Activated CD4-positive, alpha-beta memory T cell treated with anti-CD3 and anti-CD28 coated beads for 36 hours (primary cell): Measurements from ENCODE around the gene GAREM2. TPM values are rescaled to one million over a fixed set of nuclear protein-coding genes. Genes with fewer than 3 reads are reported as not detected.

Source experiments
- CTCF ChIA-PET: fragments of 350-600 bp; sonication (Branson Sonifier 250); formaldehyde crosslinking; loops from one replicate; lab custom pipeline; 2021; ENCODE audit warnings: antibody characterized with exemption, inconsistent platforms; lab: Charles Lee
- POLR2A ChIA-PET: fragments of 350-600 bp; sonication (Branson Sonifier 250); formaldehyde crosslinking; loops from one replicate; lab custom pipeline; 2021; ENCODE audit warnings: antibody characterized with exemption; lab: Charles Lee
- DNase-seq: peaks from one replicate; pipeline ENCODE4 v3.0.0-alpha.2; 2020
- H3K27ac Mint-ChIP-seq: one replicate; pipeline ENCODE4 v1.8.0; 2021; ENCODE audit warnings: mixed read lengths
- H3K27me3 Mint-ChIP-seq: one replicate; pipeline ENCODE4 v1.8.0; 2021; ENCODE audit warnings: mixed read lengths
- H3K36me3 Mint-ChIP-seq: one replicate; pipeline ENCODE4 v1.8.0; 2021; ENCODE audit warnings: mixed read lengths
- H3K4me1 Mint-ChIP-seq: one replicate; pipeline ENCODE4 v1.8.0; 2021; ENCODE audit warnings: low read depth, mixed read lengths
- H3K4me3 Mint-ChIP-seq: one replicate; pipeline ENCODE4 v1.8.0; 2021; ENCODE audit warnings: mild to moderate bottlenecking, mixed read lengths
- H3K9me3 Mint-ChIP-seq: one replicate; pipeline ENCODE4 v1.8.0; 2021; ENCODE audit warnings: mixed read lengths
- intact Hi-C: fragments of 100-400 bp; cut with micrococcal nuclease; formaldehyde crosslinking; loops from one replicate; pipeline ENCODE4 v1.15.1; 2023
- total RNA-seq, 2 experiments: library from RNA; stranded (reverse); gene quantifications; one replicate each; pipeline ENCODE4 v1.2.3, GENCODE V29; 2021

GAREM2 gene
- total RNA-seq, 2 experiments from 2014 or later, result 1.4 to 2.8 TPM

DNA sequence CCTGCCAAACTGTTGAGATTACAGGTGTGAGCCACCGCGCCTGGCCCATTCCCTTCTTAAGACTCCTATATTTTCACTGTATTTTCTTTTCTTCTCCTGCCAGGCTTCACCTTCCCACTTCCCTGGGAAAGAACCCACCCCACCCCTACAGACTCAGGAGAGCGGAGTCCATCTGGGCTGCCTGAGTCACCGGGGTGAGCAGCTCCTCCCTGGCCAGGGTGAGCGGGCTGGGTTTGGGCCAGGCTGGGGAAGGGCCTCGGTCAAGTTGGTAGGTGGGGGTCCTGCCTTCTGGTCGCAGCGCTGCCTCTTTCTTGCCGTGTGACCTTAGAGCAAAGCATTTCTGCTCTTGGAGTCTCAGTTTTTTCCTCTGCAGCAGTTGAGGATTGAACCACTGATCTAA lies 2.1 kb upstream of the GAREM2 start:
- Mint-ChIP-seq H3K27me3 (peaks cover 21% of the 10 kb centered on the region), H3K4me3 (no peak overlapping the region), H3K4me1 (peaks cover 7% of the 10 kb centered on the region), H3K9me3 (no peaks in the 10 kb centered on the region), H3K27ac (no peak overlapping the region), H3K36me3 (peaks cover 1% of the 10 kb centered on the region)
- no peak for DNase-seq
- CTCF ChIA-PET, result interaction anchor here (1.0 kb wide), 1 partner anchor 13 kb away, joined by 4 read pairs; no protein-coding TSS in a partner anchor
- POLR2A ChIA-PET, result no interaction called here
- intact Hi-C loops, result loop anchor here (5.0 kb wide), 1 partner anchor 297 kb away; no protein-coding TSS in a partner anchor

DNA sequence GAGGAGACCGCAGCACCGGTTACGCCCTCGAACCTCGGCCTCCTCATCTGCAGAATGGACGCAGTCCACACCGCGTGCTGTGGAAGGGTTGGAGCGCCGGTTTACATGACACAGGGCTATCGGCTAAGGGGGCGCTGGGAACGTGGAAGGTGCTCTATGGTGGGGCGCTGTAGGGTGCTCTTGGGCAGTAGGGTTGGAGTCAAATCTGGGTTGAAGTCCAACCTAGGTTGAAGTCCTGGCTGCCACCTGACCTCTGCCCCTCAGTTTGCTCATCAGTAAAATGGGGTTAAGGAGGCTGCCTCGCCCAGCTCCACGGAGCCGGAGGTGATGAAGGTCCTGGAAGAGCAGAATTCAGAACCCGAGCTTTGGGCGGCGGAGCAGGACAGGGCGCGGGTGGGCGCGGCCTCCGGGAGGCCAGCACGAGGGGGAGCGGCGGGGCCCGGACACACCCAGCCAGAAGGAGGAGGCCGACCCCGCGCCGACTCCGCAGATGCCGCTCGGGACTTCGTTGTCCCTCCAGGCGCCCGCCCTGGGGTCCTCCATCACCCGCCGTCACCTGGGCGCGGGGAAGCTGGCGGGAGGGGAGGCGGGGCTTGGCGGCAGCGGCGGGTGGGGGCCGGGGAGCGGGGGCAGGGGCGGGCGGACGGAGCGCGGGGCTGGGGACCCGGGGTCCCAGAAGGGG lies 558 bp upstream of the GAREM2 start:
- Mint-ChIP-seq H3K4me3 (peak overlapping the region; percentile 75), H3K36me3 (peaks cover 1% of the 10 kb centered on the region), H3K27ac (no peak overlapping the region), H3K9me3 (no peaks in the 10 kb centered on the region), H3K4me1 (peaks cover 7% of the 10 kb centered on the region), H3K27me3 (peaks cover 24% of the 10 kb centered on the region)
- CTCF ChIA-PET, result interaction anchor here (0.7 to 1.5 kb wide), 2 partner anchors 12 to 182 kb away, joined by 3 to 4 read pairs; no protein-coding TSS in a partner anchor
- intact Hi-C loops, result loop anchor here (5.0 kb wide), 1 partner anchor 295 kb away; no protein-coding TSS in a partner anchor
- POLR2A ChIA-PET, result interaction anchor here (1.0 kb wide), 2 partner anchors 11 to 72 kb away, joined by 3 to 5 read pairs; partner anchors contain the start of genes HADHA and HADHB
- DNase-seq, result no peak

DNA sequence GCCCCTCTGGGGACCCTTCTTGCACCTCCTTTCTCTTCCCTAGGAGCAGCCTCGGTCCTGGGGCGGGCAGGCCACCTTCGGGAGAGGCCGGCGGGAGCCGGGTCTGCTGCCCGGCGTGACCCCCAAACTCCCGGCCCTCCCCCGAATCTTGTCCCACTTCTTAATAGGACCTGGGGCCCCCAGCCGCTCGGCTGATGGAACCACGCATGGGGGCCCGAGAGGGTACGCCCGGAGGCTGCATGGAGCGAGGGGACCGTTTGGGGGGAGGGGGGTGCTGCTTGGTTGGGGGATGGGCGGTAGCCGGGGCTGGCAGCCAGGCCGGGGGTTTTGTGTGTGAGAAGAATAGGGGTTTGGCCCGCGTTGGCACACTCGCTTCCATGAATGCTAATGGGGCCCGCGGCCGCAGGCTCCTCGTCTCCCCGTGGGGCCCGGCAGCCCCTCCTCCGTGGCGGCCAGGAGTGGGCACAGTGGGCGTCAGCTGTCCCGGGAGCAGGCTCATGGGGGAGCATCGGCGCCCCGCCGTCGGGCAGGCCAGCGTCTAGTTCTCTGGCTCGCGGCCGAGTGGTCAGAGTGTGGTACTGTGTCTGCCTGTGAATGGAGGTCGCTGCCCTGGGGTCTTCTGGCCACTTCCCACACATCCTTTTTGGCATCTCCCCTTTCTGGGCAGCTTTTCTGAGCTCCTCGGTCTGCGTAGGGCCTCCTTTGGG lies 1.0 kb downstream of the GAREM2 start:
- H3K9me3 Mint-ChIP-seq, result no peaks in the 10 kb centered on the region
- peaks cover 7% of the 10 kb centered on the region for H3K4me1 Mint-ChIP-seq
- ChIA-PET CTCF (interaction anchor here (1.5 to 2.9 kb wide), 2 partner anchors 11 kb away, joined by 4 to 22 read pairs; no protein-coding TSS in a partner anchor), POLR2A (no interaction called here)
- no peak for DNase-seq
- intact Hi-C loops, result loop anchor here (5.0 kb wide), 1 partner anchor 293 kb away; no protein-coding TSS in a partner anchor
- H3K27me3 Mint-ChIP-seq, result peaks cover 27% of the 10 kb centered on the region
- H3K4me3 Mint-ChIP-seq, result peak overlapping the region; percentile 37
- peaks cover 1% of the 10 kb centered on the region for H3K36me3 Mint-ChIP-seq
- H3K27ac Mint-ChIP-seq, result no peak overlapping the region

DNA sequence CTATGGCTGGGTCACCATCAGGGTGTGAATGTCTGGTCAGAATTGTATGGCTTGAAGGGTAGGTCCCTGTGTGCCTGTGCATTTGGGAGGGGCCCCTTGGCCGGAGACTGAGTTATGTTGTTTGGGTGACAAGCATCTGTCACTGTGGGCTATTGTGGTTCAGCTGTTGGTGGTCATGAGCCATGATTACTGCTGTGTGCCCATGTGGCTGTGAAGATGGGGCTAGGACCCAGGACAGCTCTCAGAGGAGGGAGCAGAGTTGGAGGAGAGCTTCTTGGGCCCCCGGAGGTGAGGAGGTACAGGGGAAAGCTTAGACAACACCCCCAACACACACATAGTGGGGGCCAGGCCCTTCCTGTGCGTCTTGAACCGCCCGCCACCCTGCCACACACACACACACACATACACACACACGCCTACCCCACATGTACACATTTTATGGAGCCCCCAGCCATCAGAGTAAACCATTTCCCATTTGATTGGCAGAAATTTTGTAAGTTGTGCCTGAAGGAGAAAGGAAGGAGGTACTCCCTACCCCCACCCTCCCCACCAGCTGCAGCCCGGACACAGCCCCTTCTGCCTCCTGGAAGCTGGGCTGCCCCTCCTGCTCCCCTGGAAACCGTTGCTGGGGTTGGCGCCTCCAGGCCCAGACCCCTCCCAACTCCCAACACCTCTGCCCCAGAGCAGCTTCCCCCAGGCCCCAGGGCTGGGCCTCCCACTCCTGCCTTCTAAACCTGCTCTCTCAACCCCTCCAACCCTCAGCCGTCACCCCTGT lies 2.0 kb downstream of the GAREM2 start:
- CTCF ChIA-PET, result interaction anchor here (2.9 kb wide), 1 partner anchor 11 kb away, joined by 22 read pairs; no protein-coding TSS in a partner anchor
- no peaks in the 10 kb centered on the region for H3K9me3 Mint-ChIP-seq
- peaks cover 12% of the 10 kb centered on the region for H3K4me1 Mint-ChIP-seq
- POLR2A ChIA-PET, result no interaction called here
- peaks cover 32% of the 10 kb centered on the region for H3K27me3 Mint-ChIP-seq
- peaks cover 1% of the 10 kb centered on the region for H3K36me3 Mint-ChIP-seq
- H3K4me3 Mint-ChIP-seq, result no peak overlapping the region
- no peak for DNase-seq
- no peak overlapping the region for H3K27ac Mint-ChIP-seq
- intact Hi-C loops, result loop anchor here (5.0 kb wide), 1 partner anchor 292 kb away; no protein-coding TSS in a partner anchor

- H3K36me3 Mint-ChIP-seq, result peaks cover 1% of the 10 kb centered on the region
- intact Hi-C loops, result no loop called here
- DNase-seq, result no peak
- H3K9me3 Mint-ChIP-seq, result no peaks in the 10 kb centered on the region
- peaks cover 37% of the 10 kb centered on the region for H3K27me3 Mint-ChIP-seq
- ChIA-PET CTCF (interaction anchor here (2.9 kb wide), 1 partner anchor 10 kb away, joined by 22 read pairs; no protein-coding TSS in a partner anchor), POLR2A (no interaction called here)
- no peak overlapping the region for H3K27ac Mint-ChIP-seq
- H3K4me3 Mint-ChIP-seq, result no peak overlapping the region
- peaks cover 12% of the 10 kb centered on the region for H3K4me1 Mint-ChIP-seq
Measured at GRCh38 chr2:26175466-26176278, 2.8 kb downstream of the GAREM2 start.

GRCh38 chr2:26176279-26176615 lies 3.4 kb downstream of the GAREM2 start:
- H3K27me3 Mint-ChIP-seq, result peaks cover 41% of the 10 kb centered on the region
- no peak overlapping the region for H3K27ac Mint-ChIP-seq
- intact Hi-C loops, result no loop called here
- CTCF ChIA-PET, result interaction anchor here (2.9 kb wide), 1 partner anchor 9 kb away, joined by 22 read pairs; no protein-coding TSS in a partner anchor
- H3K4me3 Mint-ChIP-seq, result no peak overlapping the region
- H3K9me3 Mint-ChIP-seq, result no peaks in the 10 kb centered on the region
- no peak for DNase-seq
- H3K36me3 Mint-ChIP-seq, result peaks cover 1% of the 10 kb centered on the region
- POLR2A ChIA-PET, result no interaction called here
- peaks cover 12% of the 10 kb centered on the region for H3K4me1 Mint-ChIP-seq

DNA sequence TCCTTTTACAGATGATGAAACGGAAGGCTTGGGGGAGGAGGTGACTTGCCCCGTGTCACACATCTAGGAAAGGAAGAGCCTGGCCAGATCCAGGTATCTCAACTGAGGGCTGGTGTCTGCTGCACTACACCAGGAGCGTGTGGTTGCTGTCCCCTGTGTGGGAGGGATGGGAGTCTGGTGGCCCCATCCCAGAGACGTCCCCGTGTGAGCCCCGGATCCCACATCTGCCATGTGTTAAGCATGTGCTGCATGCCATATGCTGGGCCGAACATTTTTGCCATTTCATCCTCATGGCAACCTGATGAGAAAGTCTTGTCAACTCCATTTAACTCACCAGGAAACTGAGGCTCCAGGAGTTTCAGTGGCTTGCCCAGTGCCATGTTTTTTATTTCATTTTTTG lies 4.2 kb downstream of the GAREM2 start:
- H3K27ac Mint-ChIP-seq, result no peak overlapping the region
- H3K27me3 Mint-ChIP-seq, result peaks cover 34% of the 10 kb centered on the region
- no peaks in the 10 kb centered on the region for H3K36me3 Mint-ChIP-seq

DNA sequence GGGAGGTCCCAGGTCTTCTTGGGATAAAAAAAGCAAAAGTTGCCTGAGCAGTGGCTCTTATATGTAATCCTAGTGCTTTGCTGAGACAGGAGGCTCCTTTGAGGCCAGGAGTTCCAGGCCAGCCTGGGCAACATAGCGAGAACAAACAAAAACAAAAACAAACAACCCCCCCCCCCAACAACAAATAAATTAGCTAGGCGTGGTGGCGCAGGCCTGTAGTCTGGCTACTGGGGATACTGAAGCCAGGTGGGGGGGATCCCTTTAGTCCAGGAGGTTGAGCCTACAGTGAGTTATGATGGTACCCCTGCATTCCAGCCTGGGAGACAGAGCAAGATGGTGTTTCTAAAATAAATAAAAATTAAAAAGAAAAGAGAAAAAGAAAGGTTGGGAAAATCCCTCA lies 5.4 kb downstream of the GAREM2 start:
- no peak for DNase-seq
- Mint-ChIP-seq H3K36me3 (no peaks in the 10 kb centered on the region), H3K9me3 (no peaks in the 10 kb centered on the region), H3K4me3 (no peak overlapping the region), H3K27me3 (peaks cover 31% of the 10 kb centered on the region), H3K4me1 (peaks cover 8% of the 10 kb centered on the region), H3K27ac (no peak overlapping the region)
- ChIA-PET CTCF (no interaction called here), POLR2A (interaction anchor here (0.6 kb wide), 1 partner anchor 162 kb away, joined by 3 read pairs; no protein-coding TSS in a partner anchor)
- intact Hi-C loops, result no loop called here

More for the DNA sequence above, 4.2 kb downstream of the GAREM2 start:
- no peak for DNase-seq
- Mint-ChIP-seq H3K9me3 (no peaks in the 10 kb centered on the region), H3K4me1 (peaks cover 10% of the 10 kb centered on the region), H3K4me3 (no peak overlapping the region)
- CTCF ChIA-PET, result interaction anchor here (2.9 kb wide), 1 partner anchor 8 kb away, joined by 22 read pairs; no protein-coding TSS in a partner anchor
- POLR2A ChIA-PET, result no interaction called here
- intact Hi-C loops, result no loop called here

DNA sequence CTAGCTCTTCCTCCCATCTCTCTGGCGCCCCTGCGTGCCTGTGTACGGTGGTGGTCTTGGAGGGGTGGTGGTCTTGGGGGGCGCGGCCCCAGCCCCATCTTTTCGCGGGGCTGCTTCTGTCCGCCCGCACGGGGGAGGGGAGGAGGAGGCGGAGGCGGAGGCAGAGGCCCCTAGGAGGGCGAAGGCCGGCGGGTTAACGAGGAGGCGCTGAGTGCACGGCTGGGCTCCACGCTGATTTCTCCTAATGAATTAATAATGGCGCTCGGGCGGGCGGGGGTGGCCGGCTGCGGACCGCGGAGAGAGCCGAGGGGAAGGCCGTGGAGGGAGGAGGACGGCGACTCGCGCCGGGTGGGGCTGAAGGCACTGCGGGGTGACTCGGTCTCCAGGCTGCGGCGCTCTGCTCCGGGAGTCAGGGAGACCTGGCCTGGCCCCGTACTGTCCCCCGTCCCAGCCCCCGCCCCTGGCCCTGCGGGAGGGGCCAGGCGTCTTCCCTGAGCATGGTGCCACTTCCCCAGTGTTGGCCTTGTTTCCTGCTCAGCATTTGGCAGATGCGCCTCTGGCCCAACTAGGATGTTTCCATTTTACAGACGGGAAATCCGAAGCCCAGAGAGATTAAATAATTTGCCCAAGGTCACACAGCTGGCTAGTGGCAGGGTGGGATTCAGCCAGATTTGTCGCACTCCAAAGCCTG lies 6.0 kb downstream of the GAREM2 start:
- intact Hi-C loops, result no loop called here
- H3K4me3 Mint-ChIP-seq, result no peak overlapping the region
- H3K27me3 Mint-ChIP-seq, result peaks cover 32% of the 10 kb centered on the region
- peaks cover 11% of the 10 kb centered on the region for H3K4me1 Mint-ChIP-seq
- no peak for DNase-seq
- H3K27ac Mint-ChIP-seq, result no peak overlapping the region
- ChIA-PET CTCF (no interaction called here), POLR2A (interaction anchor here (0.6 kb wide), 1 partner anchor 163 kb away, joined by 3 read pairs; no protein-coding TSS in a partner anchor)
- no peaks in the 10 kb centered on the region for H3K36me3 Mint-ChIP-seq
- no peaks in the 10 kb centered on the region for H3K9me3 Mint-ChIP-seq

- no peak for DNase-seq
- POLR2A ChIA-PET, result no interaction called here
- CTCF ChIA-PET, result no interaction called here
- H3K27me3 Mint-ChIP-seq, result peaks cover 29% of the 10 kb centered on the region
- H3K36me3 Mint-ChIP-seq, result no peaks in the 10 kb centered on the region
- no peaks in the 10 kb centered on the region for H3K9me3 Mint-ChIP-seq
- no peak overlapping the region for H3K4me3 Mint-ChIP-seq
- H3K27ac Mint-ChIP-seq, result no peak overlapping the region
- intact Hi-C loops, result no loop called here
- peaks cover 10% of the 10 kb centered on the region for H3K4me1 Mint-ChIP-seq
Measured at GRCh38 chr2:26179446-26179913, 6.6 kb downstream of the GAREM2 start.
